ENCODE measurements around the gene FADS6.
"Not testable (repeated sequence)": the region's sequence is repeated elsewhere in the genome, so short reads cannot be mapped to it uniquely, and the experiment has no call there.

The FADS6 gene

GRCh38 chr17:74920642-74921025 lies 27.2 kb upstream of the FADS6 start:
- no peak for DNase-seq (ENCODE audit: low read depth in 3 of 3)

GRCh38 chr17:74920306-74920620 lies 26.8 kb upstream of the FADS6 start:
- no peak for DNase-seq (ENCODE audit: low read depth in 3 of 3)

GRCh38 chr17:74919440-74920305 lies 26.2 kb upstream of the FADS6 start:
- no peak for DNase-seq (ENCODE audit: low read depth in 3 of 3)

- no peak for DNase-seq (ENCODE audit: low read depth in 3 of 3)
These were observed 25.5 kb upstream of the FADS6 start for GRCh38 chr17:74918906-74919305.

DNA sequence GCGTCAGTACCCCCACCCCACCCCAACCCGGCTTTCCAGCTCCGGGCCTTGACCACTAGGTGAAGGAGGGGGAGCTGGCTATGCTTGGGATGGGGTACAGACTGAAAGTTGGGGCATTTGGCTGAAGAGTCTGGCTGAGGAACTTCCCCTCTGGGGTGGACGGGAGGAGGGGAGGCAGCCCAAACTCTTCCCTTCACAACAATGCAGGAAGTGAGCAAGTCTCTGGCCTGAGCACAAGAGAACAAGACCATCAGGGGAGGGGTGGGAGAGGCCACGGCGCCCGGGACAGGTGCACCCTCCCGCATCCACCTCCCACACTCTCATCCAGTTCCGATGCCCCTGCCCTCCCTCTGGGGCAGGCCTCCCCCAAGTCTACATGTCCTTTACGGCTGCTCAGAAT lies 24.0 kb upstream of the FADS6 start:
- no peak for DNase-seq (ENCODE audit: low read depth in 3 of 3)

DNA sequence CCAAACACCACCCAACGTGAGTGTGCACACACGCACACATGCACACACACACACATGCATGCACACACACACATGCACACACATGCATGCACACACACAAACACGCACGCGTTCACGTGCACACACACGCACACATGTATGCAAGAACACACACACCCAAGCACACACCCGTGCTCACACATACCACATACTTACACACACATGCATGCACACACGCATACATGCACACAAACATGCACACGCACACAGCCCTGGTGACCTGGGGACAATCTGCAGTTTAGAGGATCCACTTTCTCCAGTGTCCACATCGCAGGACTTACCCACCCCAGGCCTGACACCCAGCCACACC lies 23.4 kb upstream of the FADS6 start:
- no peak for DNase-seq (ENCODE audit: low read depth in 3 of 3)

DNA sequence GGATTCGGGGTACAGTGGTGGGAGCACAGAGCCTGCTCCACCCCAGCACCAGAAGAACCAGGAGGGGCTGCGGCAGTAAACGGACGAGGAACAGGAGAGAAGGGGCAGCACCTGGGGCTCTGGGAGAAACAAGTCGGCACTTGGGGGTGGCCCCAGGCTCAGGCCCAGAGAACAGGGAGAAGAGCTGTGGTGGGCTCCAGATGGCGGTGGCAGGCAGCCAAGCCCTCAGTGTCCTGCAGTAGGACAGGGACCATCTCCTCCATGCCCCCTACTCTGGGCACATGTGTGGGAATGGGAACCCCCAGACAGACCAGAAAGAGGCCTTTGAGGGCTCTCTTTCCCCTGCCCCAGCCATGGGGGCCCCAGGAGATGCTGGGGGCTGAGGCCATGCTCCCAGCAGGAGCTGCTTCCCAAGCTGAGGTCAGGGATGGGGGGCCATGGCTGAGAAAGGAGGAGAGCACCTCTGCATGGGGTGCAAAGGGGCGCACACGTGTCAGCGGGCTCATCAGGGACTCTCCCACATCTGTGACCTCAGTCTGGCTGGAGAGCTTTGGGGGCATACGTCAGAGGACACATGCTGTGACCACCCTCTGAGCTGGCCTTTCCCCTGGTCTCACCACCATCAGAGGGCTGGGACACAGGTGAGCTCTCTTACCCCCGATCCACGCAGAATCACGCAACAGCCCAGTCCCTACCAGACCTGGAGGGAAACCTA lies 22.9 kb upstream of the FADS6 start:
- DNase-seq (ENCODE audit: low read depth in 3 of 3), result no peak

GRCh38 chr17:74911423-74911822 lies 18.0 kb upstream of the FADS6 start:
- not testable (repeated sequence) for DNase-seq (ENCODE audit: low read depth in 3 of 3)

- DNase-seq (ENCODE audit: low read depth in 3 of 3), result not testable (repeated sequence)
These were observed 15.7 kb upstream of the FADS6 start for GRCh38 chr17:74909097-74909496.

- no peak for DNase-seq (ENCODE audit: low read depth in 3 of 3)
These were observed 13.6 kb upstream of the FADS6 start for GRCh38 chr17:74907012-74907411.

DNA sequence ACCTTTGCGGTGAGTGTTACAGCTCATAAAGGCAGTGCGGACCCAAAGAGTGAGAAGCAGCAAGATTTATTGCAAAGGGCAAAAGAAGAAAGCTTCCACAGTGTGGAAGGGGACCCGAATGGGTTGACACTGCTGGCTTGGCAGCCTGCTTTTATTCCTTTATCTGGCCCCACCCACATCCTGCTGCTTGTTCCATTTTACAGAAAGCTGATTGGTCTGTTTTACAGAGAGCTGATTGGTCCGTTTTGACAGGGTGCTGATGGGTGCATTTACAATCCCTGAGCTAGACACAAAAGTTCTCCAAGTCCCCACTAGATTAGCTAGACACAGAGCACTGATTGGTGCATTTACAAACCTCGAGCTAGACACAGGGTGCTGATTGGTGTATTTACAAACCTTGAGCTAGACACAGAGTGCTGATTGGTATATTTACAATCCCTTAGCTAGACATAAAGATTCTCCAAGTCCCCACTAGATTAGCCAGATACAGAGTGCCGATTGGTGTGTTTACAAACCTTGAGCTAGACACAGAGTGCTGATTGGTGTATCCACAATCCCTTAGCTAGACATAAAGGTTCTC lies 12.9 kb upstream of the FADS6 start:
- DNase-seq (ENCODE audit: low read depth in 3 of 3), result not testable (repeated sequence)

DNA sequence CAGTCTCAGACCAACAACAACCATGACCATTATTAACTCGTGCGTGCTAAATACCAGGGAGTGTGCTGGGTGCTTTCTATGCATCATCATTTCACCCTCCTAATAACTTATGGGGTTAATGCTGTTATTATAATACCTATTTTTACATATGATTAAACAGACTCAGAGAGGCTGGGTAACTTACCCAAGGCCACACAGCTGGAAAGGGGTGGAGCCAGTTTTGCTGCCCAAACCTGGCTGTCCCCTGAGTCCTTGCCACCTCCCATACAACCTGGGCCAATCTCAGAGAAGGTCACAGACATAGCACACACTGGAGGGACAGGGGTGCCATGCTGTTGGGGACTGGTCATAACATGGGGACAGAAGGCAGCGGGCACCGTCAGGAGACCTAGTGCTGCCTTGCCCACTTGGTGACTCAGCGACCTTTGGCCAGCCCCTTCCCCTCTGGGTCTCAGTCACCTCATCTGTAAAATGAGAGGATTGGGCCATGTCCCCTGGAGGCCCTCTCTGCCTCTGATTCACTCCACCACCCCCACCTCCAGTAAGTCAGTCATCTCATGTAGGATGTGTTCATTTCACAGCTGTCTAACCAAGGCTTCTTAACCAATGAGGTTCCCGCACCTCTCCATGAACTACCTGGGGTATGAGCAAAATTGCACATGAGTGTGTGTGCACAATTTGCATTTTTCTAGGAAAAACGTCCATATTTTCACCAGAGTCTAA lies 11.4 kb upstream of the FADS6 start:
- no peak for DNase-seq (ENCODE audit: low read depth in 3 of 3)

- DNase-seq (ENCODE audit: low read depth in 3 of 3), result no peak
These were observed 10.2 kb upstream of the FADS6 start for GRCh38 chr17:74903671-74904070.

DNA sequence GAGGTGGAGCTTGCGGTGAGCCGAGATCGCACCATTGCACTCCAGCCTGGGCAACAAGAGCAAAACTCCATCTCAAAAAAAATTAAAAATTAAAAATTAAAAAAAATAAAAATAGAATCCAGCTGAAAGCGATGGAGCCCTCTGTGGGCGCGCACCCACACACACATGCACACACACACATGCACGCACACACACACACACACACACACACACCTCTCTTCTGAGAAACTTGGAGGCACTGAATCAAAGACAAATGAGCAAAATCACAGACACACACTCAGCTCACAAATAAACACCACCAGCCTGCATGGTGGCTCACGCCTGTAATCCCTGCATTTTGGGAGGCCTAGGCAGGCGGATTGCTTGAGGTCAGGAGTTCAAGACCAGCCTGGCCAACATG lies 9.6 kb upstream of the FADS6 start:
- DNase-seq (ENCODE audit: low read depth in 3 of 3), result no peak

- no peak for DNase-seq (ENCODE audit: low read depth in 3 of 3)
These were observed 8.1 kb upstream of the FADS6 start for GRCh38 chr17:74901353-74902135.

- no peak for DNase-seq (ENCODE audit: low read depth in 3 of 3)
These were observed 6.8 kb upstream of the FADS6 start for GRCh38 chr17:74900208-74900607.

GRCh38 chr17:74898376-74898946 lies 5.0 kb upstream of the FADS6 start:
- no peak for DNase-seq (ENCODE audit: low read depth in 3 of 3)

GRCh38 chr17:74893936-74894671 lies 671 bp upstream of the FADS6 start:
- DNase-seq (ENCODE audit: low read depth in 3 of 3), result no peak

GRCh38 chr17:74892013-74892841 lies 1.2 kb downstream of the FADS6 start:
- DNase-seq (ENCODE audit: low read depth in 3 of 3), result no peak

GRCh38 chr17:74890554-74890953 lies 2.9 kb downstream of the FADS6 start:
- no peak for DNase-seq (ENCODE audit: low read depth in 3 of 3)

Data from stimulated activated CD4-positive, alpha-beta T cell treated with anti-CD3 and anti-CD28 coated beads, TNF-alpha, amount 100 ng/mL, for 48 hours (primary cell).